ENCODE results near the gene ELFN1. TPM values are rescaled to one million over a fixed set of nuclear protein-coding genes. Genes with fewer than 3 reads are reported as not detected.

Gene ELFN1
- total RNA-seq, 1 donor from 2014 or later, result 12.3 TPM

DNA sequence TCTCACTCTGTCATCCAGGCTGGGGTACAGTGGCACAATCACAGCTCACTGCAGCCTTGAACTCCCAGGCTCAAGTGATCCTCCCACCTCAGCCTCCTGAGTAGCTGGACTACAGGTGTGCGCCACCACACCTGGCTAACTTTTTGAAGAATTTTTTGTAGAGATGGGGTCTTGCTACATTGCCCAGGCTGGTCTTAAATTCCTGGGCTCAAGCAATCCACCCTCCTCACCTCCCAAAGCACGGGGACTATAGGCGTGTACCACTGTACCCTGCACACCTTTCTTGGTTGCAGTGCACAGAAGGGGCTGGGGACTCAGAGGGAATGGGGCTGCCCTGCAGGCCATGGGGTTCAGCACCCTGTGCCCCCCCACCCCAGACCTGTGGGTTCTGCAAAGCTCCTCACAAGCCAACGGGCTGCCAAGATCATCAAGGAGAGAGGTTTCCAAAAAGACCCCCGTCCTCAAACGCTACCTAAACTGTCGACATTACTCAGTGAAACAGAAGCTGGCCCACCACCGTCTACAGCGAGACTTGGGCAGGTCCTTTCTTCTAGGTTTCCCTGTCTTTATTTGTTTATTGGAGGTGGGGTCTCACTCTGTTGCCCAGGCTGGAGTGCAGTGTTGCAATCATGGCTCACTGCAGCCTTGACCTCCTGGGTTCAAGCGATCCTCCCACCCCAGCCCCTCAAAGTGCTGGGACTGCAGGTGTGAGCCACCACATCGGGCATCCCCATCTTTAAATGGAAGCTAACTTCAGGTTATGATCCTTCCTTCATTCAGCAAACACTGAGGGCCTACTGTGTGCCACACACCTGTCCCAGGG, 26.6 kb upstream of the ELFN1 start:
- Mint-ChIP-seq H3K27ac (no peak overlapping the region), H3K27me3 (peaks cover 4% of the 10 kb centered on the region), H3K4me1 (ENCODE audit: low read depth) (no peaks in the 10 kb centered on the region), H3K36me3 (ENCODE audit: insufficient read depth) (no peaks in the 10 kb centered on the region), H3K9me3 (ENCODE audit: low read depth) (no peaks in the 10 kb centered on the region), H3K4me3 (ENCODE audit: low read depth) (no peak overlapping the region)
- TF ChIP-seq, protein P1, sequence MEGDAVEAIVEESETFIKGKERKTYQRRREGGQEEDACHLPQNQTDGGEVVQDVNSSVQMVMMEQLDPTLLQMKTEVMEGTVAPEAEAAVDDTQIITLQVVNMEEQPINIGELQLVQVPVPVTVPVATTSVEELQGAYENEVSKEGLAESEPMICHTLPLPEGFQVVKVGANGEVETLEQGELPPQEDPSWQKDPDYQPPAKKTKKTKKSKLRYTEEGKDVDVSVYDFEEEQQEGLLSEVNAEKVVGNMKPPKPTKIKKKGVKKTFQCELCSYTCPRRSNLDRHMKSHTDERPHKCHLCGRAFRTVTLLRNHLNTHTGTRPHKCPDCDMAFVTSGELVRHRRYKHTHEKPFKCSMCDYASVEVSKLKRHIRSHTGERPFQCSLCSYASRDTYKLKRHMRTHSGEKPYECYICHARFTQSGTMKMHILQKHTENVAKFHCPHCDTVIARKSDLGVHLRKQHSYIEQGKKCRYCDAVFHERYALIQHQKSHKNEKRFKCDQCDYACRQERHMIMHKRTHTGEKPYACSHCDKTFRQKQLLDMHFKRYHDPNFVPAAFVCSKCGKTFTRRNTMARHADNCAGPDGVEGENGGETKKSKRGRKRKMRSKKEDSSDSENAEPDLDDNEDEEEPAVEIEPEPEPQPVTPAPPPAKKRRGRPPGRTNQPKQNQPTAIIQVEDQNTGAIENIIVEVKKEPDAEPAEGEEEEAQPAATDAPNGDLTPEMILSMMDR (IDR thresholded peaks at IDR 0.05; ENCODE audit: unreplicated experiment), result no peak
- DNase-seq (ENCODE audit: low spot score, unreplicated experiment), result no peak

DNA sequence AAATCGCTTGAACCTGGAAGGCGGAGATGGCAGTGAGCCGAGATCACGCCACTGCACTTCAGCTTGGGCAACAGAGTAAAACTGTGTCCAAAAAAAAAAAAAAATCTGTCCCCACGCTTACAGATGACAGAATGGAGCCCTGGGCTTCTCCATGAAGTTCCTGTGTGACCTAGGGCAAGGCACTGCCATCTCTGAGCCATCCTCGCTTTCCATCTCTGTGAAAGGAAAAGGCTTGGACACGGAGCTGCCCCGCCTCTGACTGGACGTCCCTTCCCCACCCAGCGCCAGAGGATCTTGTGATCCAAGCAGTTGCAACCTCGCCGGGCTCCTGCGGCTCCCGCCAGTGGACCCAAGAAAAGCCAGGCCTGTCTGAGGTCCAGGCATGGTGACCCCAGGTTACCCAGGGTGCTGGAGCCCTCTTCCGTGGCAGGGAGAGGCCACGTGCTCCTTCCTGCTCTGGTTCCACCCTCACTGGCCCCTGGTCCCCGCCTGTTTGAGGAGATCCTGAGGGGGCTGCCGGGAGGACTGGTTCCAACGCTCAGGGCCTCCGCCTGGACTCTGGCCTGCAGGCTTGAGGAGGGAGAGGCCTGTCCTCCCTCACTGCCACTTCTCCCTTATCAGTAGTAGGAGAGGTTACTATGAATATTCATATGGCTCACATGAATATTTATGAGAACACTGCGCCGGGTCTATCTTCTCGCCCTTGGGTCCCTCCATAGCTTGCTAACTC, 25.6 kb upstream of the ELFN1 start:
- Mint-ChIP-seq H3K36me3 (ENCODE audit: insufficient read depth) (no peaks in the 10 kb centered on the region), H3K27ac (no peak overlapping the region), H3K27me3 (peaks cover 14% of the 10 kb centered on the region), H3K4me1 (ENCODE audit: low read depth) (no peaks in the 10 kb centered on the region), H3K9me3 (ENCODE audit: low read depth) (no peaks in the 10 kb centered on the region), H3K4me3 (ENCODE audit: low read depth) (no peak overlapping the region)
- no peak for DNase-seq (ENCODE audit: low spot score, unreplicated experiment)
- TF ChIP-seq, protein P1 (IDR thresholded peaks at IDR 0.05; ENCODE audit: unreplicated experiment), result no peak

DNA sequence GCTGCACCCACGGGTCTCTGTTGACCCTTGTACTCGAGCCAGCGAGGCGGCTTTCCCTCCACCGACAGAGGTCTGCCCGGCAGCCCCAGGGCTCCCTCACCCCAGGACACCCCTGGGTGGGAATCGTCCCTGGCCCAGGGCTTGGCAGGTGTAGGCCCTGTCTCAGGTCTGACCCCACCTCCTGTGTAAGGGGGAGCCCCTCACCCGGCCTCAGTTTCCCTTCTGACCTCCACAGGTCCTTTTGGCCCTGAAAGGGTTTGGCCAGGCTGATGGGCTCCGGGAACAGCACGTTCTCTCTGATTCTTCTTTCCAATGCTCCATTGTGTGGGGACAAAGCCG, 25.0 kb upstream of the ELFN1 start:
- no peak for DNase-seq (ENCODE audit: low spot score, unreplicated experiment)
- Mint-ChIP-seq H3K36me3 (ENCODE audit: insufficient read depth) (no peaks in the 10 kb centered on the region), H3K4me3 (ENCODE audit: low read depth) (no peak overlapping the region)

DNA sequence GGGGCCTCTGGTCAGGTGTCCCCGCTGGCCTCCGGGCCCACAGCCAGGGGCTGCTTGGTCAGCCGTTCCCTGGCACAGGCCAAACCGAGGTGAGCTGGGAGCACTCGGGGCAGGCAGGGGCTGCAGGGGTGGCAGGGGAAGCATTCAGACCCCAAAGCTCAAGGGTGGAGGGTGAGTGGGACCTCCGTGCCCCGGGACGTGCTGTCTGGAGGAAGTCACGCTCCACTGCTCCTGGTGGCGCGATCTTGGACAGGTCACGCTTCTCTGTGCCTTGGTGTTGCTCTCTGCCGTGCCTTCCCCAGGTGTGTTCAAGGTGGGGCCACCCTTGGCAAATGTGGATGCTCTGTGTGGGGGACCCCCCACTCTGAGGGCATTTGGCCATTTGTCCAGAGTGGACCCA, 24.6 kb upstream of the ELFN1 start:
- Mint-ChIP-seq H3K27me3 (peaks cover 14% of the 10 kb centered on the region), H3K4me1 (ENCODE audit: low read depth) (no peaks in the 10 kb centered on the region), H3K36me3 (ENCODE audit: insufficient read depth) (no peaks in the 10 kb centered on the region), H3K4me3 (ENCODE audit: low read depth) (no peak overlapping the region), H3K27ac (no peak overlapping the region), H3K9me3 (ENCODE audit: low read depth) (no peaks in the 10 kb centered on the region)
- TF ChIP-seq, protein P1 (IDR thresholded peaks at IDR 0.05; ENCODE audit: unreplicated experiment), result no peak
- DNase-seq (ENCODE audit: low spot score, unreplicated experiment), result no peak

More for the DNA sequence above, 25.0 kb upstream of the ELFN1 start:
- Mint-ChIP-seq H3K9me3 (ENCODE audit: low read depth) (no peaks in the 10 kb centered on the region), H3K27me3 (peaks cover 14% of the 10 kb centered on the region), H3K27ac (no peak overlapping the region), H3K4me1 (ENCODE audit: low read depth) (no peaks in the 10 kb centered on the region)
- TF ChIP-seq, protein P1 (IDR thresholded peaks at IDR 0.05; ENCODE audit: unreplicated experiment), result no peak

DNA sequence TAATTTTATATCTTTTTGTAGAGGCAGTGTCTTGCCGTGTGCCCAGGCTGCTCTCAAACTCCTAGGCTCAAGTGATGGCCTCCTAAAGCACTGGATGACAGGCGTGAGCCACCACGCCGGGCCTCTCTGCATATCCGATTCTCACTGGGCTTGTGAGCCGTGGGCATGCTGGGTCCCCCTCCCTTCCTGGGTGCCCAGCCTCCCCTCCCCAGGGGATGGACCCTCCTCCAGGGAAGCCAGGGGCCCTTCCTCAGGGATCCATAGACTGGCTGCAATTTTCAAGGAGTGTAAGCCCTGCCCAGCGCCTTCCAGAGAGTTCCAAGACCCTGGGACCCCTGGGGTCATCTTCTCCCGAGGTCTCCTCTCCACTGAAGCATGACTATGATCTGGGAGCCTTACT, 23.7 kb upstream of the ELFN1 start:
- H3K27ac Mint-ChIP-seq, result no peak overlapping the region
- no peaks in the 10 kb centered on the region for H3K4me1 Mint-ChIP-seq (ENCODE audit: low read depth)
- no peak overlapping the region for H3K4me3 Mint-ChIP-seq (ENCODE audit: low read depth)
- peaks cover 14% of the 10 kb centered on the region for H3K27me3 Mint-ChIP-seq
- H3K36me3 Mint-ChIP-seq (ENCODE audit: insufficient read depth), result no peaks in the 10 kb centered on the region
- TF ChIP-seq, protein P1 (IDR thresholded peaks at IDR 0.05; ENCODE audit: unreplicated experiment), result no peak
- H3K9me3 Mint-ChIP-seq (ENCODE audit: low read depth), result no peaks in the 10 kb centered on the region
- DNase-seq (ENCODE audit: low spot score, unreplicated experiment), result no peak

All from progenitor cell of endocrine pancreas (in vitro differentiated cells).